ENCODE data around the gene ZNF236. TPM values are rescaled to one million over a fixed set of nuclear protein-coding genes. Genes with fewer than 3 reads are reported as not detected.

ZNF236 gene
- polyA plus RNA-seq, 3 donors, result 1.7 to 6.5 (median 2.4) TPM

DNA sequence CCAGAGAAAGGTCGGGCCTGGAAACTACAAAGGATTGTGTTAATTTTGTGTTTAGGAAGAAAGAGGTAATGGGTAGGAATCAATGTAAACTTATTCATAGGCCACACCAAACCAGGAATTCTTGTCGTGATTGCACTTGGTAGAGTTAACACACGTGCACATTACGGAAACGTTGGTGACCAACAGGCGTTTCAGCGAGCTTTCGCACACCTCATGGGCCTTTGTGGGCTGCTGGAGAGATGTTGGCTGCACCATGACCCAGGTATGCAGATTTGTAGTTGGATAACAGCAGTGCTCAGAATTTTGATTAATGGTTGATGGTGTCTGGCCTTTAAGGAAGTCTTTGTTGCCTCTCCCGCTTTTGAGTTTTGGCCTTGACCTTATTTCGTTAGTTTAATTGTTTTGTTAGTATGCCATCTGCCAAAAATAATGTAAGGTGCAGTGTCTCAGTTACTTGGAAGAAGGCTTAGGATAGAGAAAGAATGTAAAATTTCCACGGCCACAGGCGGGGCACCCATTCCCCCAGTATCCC, 1.9 kb downstream of the ZNF236 start:
- no peak for TF ChIP-seq CTCF (IDR thresholded peaks at IDR 0.05)
- Mint-ChIP-seq H3K9me3 (no peaks in the 10 kb centered on the region), H3K36me3 (peaks cover 1 to 5% of the 10 kb centered on the region in 2 donors), H3K4me1 (peaks cover 39% of the 10 kb centered on the region), H3K27me3 (ENCODE audit: low read depth in 3 of 3) (peaks cover 0 to 4% (median 0%) of the 10 kb centered on the region in 3 donors), H3K27ac (peak overlapping the region in 1 of 7 donors; percentile 54), H3K4me3 (peak overlapping the region; percentile 82 to 93)
- intact Hi-C loops (cut with micrococcal nuclease), result loop anchor here in 1 of 2 donors (5.0 kb wide), 1 partner anchor 228 kb away; no protein-coding TSS in a partner anchor
- Histone ChIP-seq H4K20me1 (ENCODE audit: insufficient read depth, low read length) (peaks cover 13% of the 10 kb centered on the region), H2AFZ (ENCODE audit: insufficient read depth, low read depth, low read length, poor library complexity, severe bottlenecking) (peak overlapping the region; percentile 83), H3K79me2 (ENCODE audit: insufficient read depth, low read length) (peaks cover 89% of the 10 kb centered on the region), H3K9me3 (replicated peaks in 1 of 2; ENCODE audit: control insufficient read depth in 1 of 2, insufficient read depth in 1 of 2, low read length in 2 of 2) (no peaks in the 10 kb centered on the region), H3K27me3 (ENCODE audit: control insufficient read depth in 2 of 2, insufficient read depth in 2 of 2, low read length in 2 of 2) (no peaks in the 10 kb centered on the region), H3K4me2 (replicated peaks; ENCODE audit: extremely low read depth, low read length, poor library complexity, severe bottlenecking) (peak overlapping the region; percentile 90), H3K36me3 (replicated peaks in 1 of 2; ENCODE audit: control insufficient read depth in 1 of 2, insufficient read depth in 2 of 2, low read length in 2 of 2) (no peaks in the 10 kb centered on the region), H3K4me3 (replicated peaks in 1 of 3; ENCODE audit: low read depth in 2 of 3, low read length in 3 of 3) (peak overlapping the region in 1 of 3 experiments; percentile 89), H3K4me1 (ENCODE audit: control insufficient read depth in 1 of 2, insufficient read depth in 2 of 2, low read length in 2 of 2) (peaks cover 20 to 32% of the 10 kb centered on the region in 2 donors), H3K9ac (ENCODE audit: insufficient read depth, low read length, poor library complexity, severe bottlenecking) (no peak overlapping the region), H3K27ac (ENCODE audit: low read depth in 1 of 2, low read length in 2 of 2) (no peak overlapping the region)
- 96% methylated on average over 7 of the region's 12 CpGs for WGBS (ENCODE audit: insufficient coverage)
- DNase-seq, result no peak

- Histone ChIP-seq H3K4me2 (replicated peaks; ENCODE audit: extremely low read depth, low read length, poor library complexity, severe bottlenecking) (no peak overlapping the region), H3K4me1 (ENCODE audit: control insufficient read depth in 1 of 2, insufficient read depth in 2 of 2, low read length in 2 of 2) (peaks cover 20 to 32% of the 10 kb centered on the region in 2 donors), H3K9ac (ENCODE audit: insufficient read depth, low read length, poor library complexity, severe bottlenecking) (no peak overlapping the region), H3K9me3 (replicated peaks in 1 of 2; ENCODE audit: control insufficient read depth in 1 of 2, insufficient read depth in 1 of 2, low read length in 2 of 2) (no peaks in the 10 kb centered on the region), H3K36me3 (replicated peaks in 1 of 2; ENCODE audit: control insufficient read depth in 1 of 2, insufficient read depth in 2 of 2, low read length in 2 of 2) (no peaks in the 10 kb centered on the region), H3K27ac (ENCODE audit: low read depth in 1 of 2, low read length in 2 of 2) (no peak overlapping the region), H3K79me2 (ENCODE audit: insufficient read depth, low read length) (peaks cover 89% of the 10 kb centered on the region), H4K20me1 (ENCODE audit: insufficient read depth, low read length) (peaks cover 13% of the 10 kb centered on the region), H3K27me3 (ENCODE audit: control insufficient read depth in 2 of 2, insufficient read depth in 2 of 2, low read length in 2 of 2) (no peaks in the 10 kb centered on the region), H2AFZ (ENCODE audit: insufficient read depth, low read depth, low read length, poor library complexity, severe bottlenecking) (no peak overlapping the region), H3K4me3 (replicated peaks in 1 of 3; ENCODE audit: low read depth in 2 of 3, low read length in 3 of 3) (no peak overlapping the region)
- no peaks in the 10 kb centered on the region for H3K9me3 Mint-ChIP-seq
- TF ChIP-seq CTCF (IDR thresholded peaks at IDR 0.05), result no peak
- intact Hi-C loops (cut with micrococcal nuclease), result loop anchor here in 1 of 2 donors (5.0 kb wide), 1 partner anchor 228 kb away; no protein-coding TSS in a partner anchor
- WGBS (ENCODE audit: insufficient coverage), result 94% methylated on average over 3 of the region's 5 CpGs
- peaks cover 0 to 4% (median 0%) of the 10 kb centered on the region in 3 donors for H3K27me3 Mint-ChIP-seq (ENCODE audit: low read depth in 3 of 3)
- DNase-seq, result no peak
- H3K36me3 Mint-ChIP-seq, result peaks cover 1 to 4% of the 10 kb centered on the region in 2 donors
- H3K4me1 Mint-ChIP-seq, result peaks cover 34% of the 10 kb centered on the region
- H3K4me3 Mint-ChIP-seq, result peak overlapping the region in 1 of 2 donors; percentile 35
- H3K27ac Mint-ChIP-seq, result peak overlapping the region in 2 of 7 donors; percentile 36 to 57
Measured at GRCh38 chr18:76824754-76825153, 2.4 kb downstream of the ZNF236 start.
